Skin epidermis (tissue), 12 donors: Measurements from ENCODE around the gene WAS.

ENCODE experiments used
- H3K27ac ChIP-seq, 21 experiments: fragments of 200-600 bp; sonication (generic) in 11 of 21; one replicate each; pipeline ENCODE4 v1.5.0; 2020; ENCODE audit warnings: mild to moderate bottlenecking in 3 of 21, inconsistent platforms in 2 of 21, moderate library complexity in 2 of 21
- H3K4me3 ChIP-seq, 7 experiments: fragments of 200-600 bp; sonication (generic) in 2 of 7; one replicate each; pipeline ENCODE4 v1.5.0; 2020; ENCODE audit warnings: inconsistent platforms in 2 of 7, mild to moderate bottlenecking in 2 of 7, moderate library complexity in 1 of 7

The WAS gene

GRCh38 chrX:48703642-48704481, 20.3 kb downstream of the WAS start:
- peak overlapping the region in 11 of 21 experiments; percentile 17 to 73 (median 45) for H3K27ac ChIP-seq
- H3K4me3 ChIP-seq, result no peak overlapping the region

GRCh38 chrX:48705871-48706270, 22.3 kb downstream of the WAS start:
- H3K27ac ChIP-seq, result no peak overlapping the region
- H3K4me3 ChIP-seq, result no peak overlapping the region

GRCh38 chrX:48709522-48710112, 26.0 kb downstream of the WAS start:
- Histone ChIP-seq H3K4me3 (no peak overlapping the region), H3K27ac (no peak overlapping the region)

GRCh38 chrX:48711162-48711928, 27.7 kb downstream of the WAS start:
- H3K4me3 ChIP-seq, result no peak overlapping the region
- H3K27ac ChIP-seq, result peak overlapping the region in 2 of 21 experiments; percentile 14 to 59

GRCh38 chrX:48711929-48712505, 28.4 kb downstream of the WAS start:
- Histone ChIP-seq H3K27ac (peak overlapping the region in 3 of 21 experiments; percentile 17 to 59 (median 44)), H3K4me3 (no peak overlapping the region)

- Histone ChIP-seq H3K27ac (peak overlapping the region in 2 of 21 experiments; percentile 39 to 59), H3K4me3 (no peak overlapping the region)
Measured at GRCh38 chrX:48713847-48714246, 30.2 kb downstream of the WAS start.

- Histone ChIP-seq H3K27ac (peak overlapping the region in 4 of 21 experiments; percentile 0 to 59 (median 30)), H3K4me3 (no peak overlapping the region)
Measured at GRCh38 chrX:48714573-48714972, 31.0 kb downstream of the WAS start.

- H3K4me3 ChIP-seq, result no peak overlapping the region
Measured at GRCh38 chrX:48715072-48715471, 31.5 kb downstream of the WAS start.

GRCh38 chrX:48715876-48716502, 32.4 kb downstream of the WAS start:
- H3K4me3 ChIP-seq, result no peak overlapping the region
- peak overlapping the region in 1 of 21 experiments; percentile 20 for H3K27ac ChIP-seq

More at GRCh38 chrX:48715072-48715471, 31.5 kb downstream of the WAS start:
- H3K27ac ChIP-seq, result peak overlapping the region in 3 of 21 experiments; percentile 20 to 59 (median 50)

GRCh38 chrX:48719958-48720357, 36.4 kb downstream of the WAS start:
- Histone ChIP-seq H3K27ac (no peak overlapping the region), H3K4me3 (no peak overlapping the region)

GRCh38 chrX:48720577-48721250, 37.1 kb downstream of the WAS start:
- Histone ChIP-seq H3K4me3 (no peak overlapping the region), H3K27ac (no peak overlapping the region)

- Histone ChIP-seq H3K4me3 (no peak overlapping the region), H3K27ac (no peak overlapping the region)
Measured at GRCh38 chrX:48721916-48722315, 38.3 kb downstream of the WAS start.

- Histone ChIP-seq H3K4me3 (no peak overlapping the region), H3K27ac (no peak overlapping the region)
Measured at GRCh38 chrX:48726596-48726995, 43.0 kb downstream of the WAS start.

- no peak overlapping the region for H3K4me3 ChIP-seq
- H3K27ac ChIP-seq, result no peak overlapping the region
Measured at GRCh38 chrX:48728653-48729052, 45.1 kb downstream of the WAS start.

GRCh38 chrX:48736303-48736702, 52.7 kb downstream of the WAS start:
- Histone ChIP-seq H3K4me3 (peak overlapping the region in 1 of 7 experiments; percentile 48), H3K27ac (no peak overlapping the region)

GRCh38 chrX:48736878-48737212, 53.2 kb downstream of the WAS start:
- Histone ChIP-seq H3K4me3 (peak overlapping the region in 3 of 7 experiments; percentile 42 to 49 (median 48)), H3K27ac (peak overlapping the region in 2 of 21 experiments; percentile 73 to 91)

GRCh38 chrX:48737213-48737938, 53.8 kb downstream of the WAS start:
- Histone ChIP-seq H3K27ac (peak overlapping the region; percentile 53 to 95 (median 84)), H3K4me3 (peak overlapping the region; percentile 34 to 49 (median 43))

GRCh38 chrX:48737940-48738339, 54.3 kb downstream of the WAS start:
- H3K27ac ChIP-seq, result peak overlapping the region; percentile 53 to 95 (median 84)
- peak overlapping the region; percentile 34 to 49 (median 43) for H3K4me3 ChIP-seq
